Spleen (tissue), 11 donors: ENCODE measurements around the gene RPRD2. TPM values are rescaled to one million over a fixed set of nuclear protein-coding genes. Genes with fewer than 3 reads are reported as not detected.
A peak's percentile ranks its signal among the peaks of the same experiment; 100 is the strongest.

Experiments
- DNase-seq: peaks from one replicate; pipeline ENCODE4 v3.0.0-alpha.2; 2020
- H3K27ac ChIP-seq, 8 donors: fragments of 200-600 bp; sonication (generic) in 7 of 8; 1 replicate in 4 of 8; 2 replicates in 4 of 8; pipeline versions ENCODE4 v1.5.0 to v1.8.0; 2016 to 2021; ENCODE audit warnings: inconsistent platforms in 4 of 8, mild to moderate bottlenecking in 4 of 8, moderate library complexity in 1 of 8
- H3K27me3 ChIP-seq, 7 donors: fragments of 200-600 bp; sonication (generic) in 6 of 7; replicated peaks in 1 of 7; 1 replicate in 4 of 7; 2 replicates in 3 of 7; pipeline versions ENCODE4 v1.5.0 to v1.8.0; 2016 to 2021; ENCODE audit warnings: inconsistent platforms in 3 of 7, mild to moderate bottlenecking in 1 of 7
- H3K36me3 ChIP-seq, 6 donors: fragments of 200-600 bp; sonication (generic) in 5 of 6; 1 replicate in 4 of 6; 2 replicates in 2 of 6; pipeline versions ENCODE4 v1.5.0 to v1.8.0; 2016 to 2021; ENCODE audit warnings: inconsistent platforms in 2 of 6
- H3K4me1 ChIP-seq, 6 donors: fragments of 200-600 bp; sonication (generic) in 5 of 6; 1 replicate in 3 of 6; 2 replicates in 3 of 6; pipeline versions ENCODE4 v1.5.0 to v1.8.0; 2016 to 2021; ENCODE audit warnings: inconsistent platforms in 3 of 6
- H3K4me3 ChIP-seq, 8 donors: fragments of 200-600 bp; sonication (generic) in 7 of 8; 1 replicate in 4 of 8; 2 replicates in 4 of 8; pipeline versions ENCODE4 v1.5.0 to v1.8.0; 2016 to 2021; ENCODE audit warnings: inconsistent platforms in 4 of 8, mild to moderate bottlenecking in 4 of 8, moderate library complexity in 2 of 8
- H3K9me3 ChIP-seq, 8 donors: fragments of 200-600 bp; sonication (generic) in 7 of 8; 1 replicate in 4 of 8; 2 replicates in 4 of 8; pipeline versions ENCODE4 v1.5.0 to v1.8.0; 2016 to 2021; ENCODE audit warnings: inconsistent platforms in 4 of 8
- CTCF ChIP-seq, 11 experiments: fragments of 200-600 bp in 7 of 11; fragments of 450-650 bp in 4 of 11; sonication (generic) in 4 of 11; IDR thresholded peaks in 8 of 11; conservative IDR thresholded peaks in 3 of 11; 1 replicate in 7 of 11; 2 replicates in 4 of 11; pipeline versions ENCODE4 v1.4.0 to v1.8.0; 2016 to 2021; ENCODE audit warnings: antibody characterized with exemption in 11 of 11, inconsistent platforms in 4 of 11, mild to moderate bottlenecking in 1 of 11
- POLR2A ChIP-seq, 3 donors: fragments of 450-650 bp; IDR thresholded peaks; one replicate each; pipeline ENCODE4 v1.5.1; 2017; ENCODE audit warnings: antibody characterized with exemption in 3 of 3, mild to moderate bottlenecking in 1 of 3
- POLR2AphosphoS5 ChIP-seq, 3 donors: sonication (generic); formaldehyde crosslinking; IDR thresholded peaks; one replicate each; pipeline ENCODE4 v1.5.1; 2017; ENCODE audit warnings: antibody characterized with exemption in 3 of 3
- WGBS, 5 donors: extraction: QIAGEN DNeasy Blood & Tissue Kit in 3 of 5; methylation state at CpG; one replicate each; pipeline versions ENCODE4 v1.1.5 to v1.1.7; 2013 to 2018; 5-methylcytosine and 5-hydroxymethylcytosine counted together
- intact Hi-C: fragments of 100-400 bp; cut with DNase I; formaldehyde crosslinking; loops from one replicate; pipeline ENCODE4 v1.15.0; 2023; ENCODE audit warnings: low total_unique reads
- polyA plus RNA-seq, 3 donors: library from polyadenylated mRNA; stranded (reverse); fragments of 200-250 nt; gene quantifications; one replicate each; pipeline ENCODE4 v1.2.1, GENCODE V29; 2013
- total RNA-seq, 7 donors: library from RNA; depleted of rRNA in 3 of 7; stranded (reverse); fragments of >200 nt in 3 of 7; fragmentation: NEBNext Ultra II Directional in 4 of 7; extraction: Animal tissue kit (Norgen Biotek cat#: 25700) in 4 of 7; gene quantifications; one replicate each; pipeline versions ENCODE4 v1.1.0 to v1.2.1, GENCODE V29; 2016 to 2021
- donor health status: healthy with polysubstance abuse.
- donor health status: DM: no; HTN: no; CAD: no; lungs with moderate emphysema.
- donor health status: DM: no; HTN: no; CAD: no.
- donor health status: Bipolar disorder and iron deficiency.
- donor health status: healthy.
- donor health status: DM: no; HTN: no; CAD: no.
- donor health status: DM: yes; HTN: yes; CAD: no.

RPRD2 gene
- total and polyA plus RNA-seq, 10 donors: 3.8 to 42.4 (median 29.5) TPM

GRCh38 chr1:150464422-150464826 is 100.5 kb downstream of the RPRD2 start:
- Histone ChIP-seq H3K9me3 (no peaks in the 10 kb centered on the region), H3K27me3 (no peaks in the 10 kb centered on the region), H3K27ac (no peak overlapping the region), H3K4me1 (peaks cover 0 to 5% (median 2%) of the 10 kb centered on the region in 6 donors), H3K36me3 (peaks cover 3 to 98% (median 64%) of the 10 kb centered on the region in 6 donors), H3K4me3 (no peak overlapping the region)
- WGBS, 5 donors: 36 to 49% (median 47%) methylated on average over 4 of the region's 4 CpGs
- TF ChIP-seq CTCF (IDR thresholded peaks at IDR 0.05 in 8 of 11, conservative IDR thresholded peaks at IDR 0.05 in 3 of 11): peak; percentile 54 to 82 (median 74)
- peak in 1 of 3 donors; percentile 9 for TF ChIP-seq POLR2AphosphoS5 (IDR thresholded peaks at IDR 0.05)
- TF ChIP-seq POLR2A (IDR thresholded peaks at IDR 0.05): no peak
- DNase-seq: peak; percentile 82
- intact Hi-C loops: loop anchor here (5.0 kb wide), 1 partner anchor 68 kb away; no protein-coding TSS in a partner anchor

- no peaks in the 10 kb centered on the region for H3K9me3 ChIP-seq
- DNase-seq: no peak
- no peaks in the 10 kb centered on the region for H3K27me3 ChIP-seq
- peaks cover 0 to 97% (median 62%) of the 10 kb centered on the region in 6 donors for H3K36me3 ChIP-seq
- TF ChIP-seq CTCF (IDR thresholded peaks at IDR 0.05 in 8 of 11, conservative IDR thresholded peaks at IDR 0.05 in 3 of 11) (no peak), POLR2AphosphoS5 (IDR thresholded peaks at IDR 0.05) (no peak), POLR2A (IDR thresholded peaks at IDR 0.05) (no peak)
- H3K4me3 ChIP-seq: no peak overlapping the region
- intact Hi-C loops: no loop called here
- H3K4me1 ChIP-seq: peaks cover 0 to 5% (median 2%) of the 10 kb centered on the region in 6 donors
- no peak overlapping the region for H3K27ac ChIP-seq
Measured at GRCh38 chr1:150466964-150467363, 103.0 kb downstream of the RPRD2 start.

GRCh38 chr1:150469291-150469690 is 105.3 kb downstream of the RPRD2 start:
- TF ChIP-seq CTCF (IDR thresholded peaks at IDR 0.05 in 8 of 11, conservative IDR thresholded peaks at IDR 0.05 in 3 of 11): no peak
- no peak for TF ChIP-seq POLR2AphosphoS5 (IDR thresholded peaks at IDR 0.05)
- no peak for TF ChIP-seq POLR2A (IDR thresholded peaks at IDR 0.05)
- Histone ChIP-seq H3K4me1 (peaks cover 0 to 11% (median 1%) of the 10 kb centered on the region in 6 donors), H3K36me3 (peaks cover 0 to 96% (median 68%) of the 10 kb centered on the region in 6 donors), H3K9me3 (no peaks in the 10 kb centered on the region), H3K4me3 (no peak overlapping the region), H3K27me3 (no peaks in the 10 kb centered on the region), H3K27ac (no peak overlapping the region)
- intact Hi-C loops: no loop called here
- 93 to 100% (median 98%) methylated on average over 1 of the region's 1 CpG for WGBS, 5 donors
- DNase-seq: no peak

GRCh38 chr1:150472601-150473200 is 108.8 kb downstream of the RPRD2 start:
- TF ChIP-seq POLR2AphosphoS5 (IDR thresholded peaks at IDR 0.05) (peak in 1 of 3 donors; percentile 37), CTCF (IDR thresholded peaks at IDR 0.05 in 8 of 11, conservative IDR thresholded peaks at IDR 0.05 in 3 of 11) (no peak)
- H3K4me1 ChIP-seq: peaks cover 0 to 33% (median 7%) of the 10 kb centered on the region in 6 donors
- H3K4me3 ChIP-seq: no peak overlapping the region
- no peak for DNase-seq
- peak overlapping the region in 2 of 8 donors; percentile 47 to 53 for H3K27ac ChIP-seq
- H3K36me3 ChIP-seq: peaks cover 0 to 64% (median 40%) of the 10 kb centered on the region in 6 donors
- WGBS, 5 donors: 93 to 99% (median 96%) methylated on average over 5 to 10 of the region's 10 CpGs
- H3K27me3 ChIP-seq: no peaks in the 10 kb centered on the region
- intact Hi-C loops: loop anchor here (10.0 kb wide), 1 partner anchor 108 kb away; the partner anchor contains the start of gene RPRD2
- no peaks in the 10 kb centered on the region for H3K9me3 ChIP-seq
